Retina (tissue), 1 donor: ENCODE measurements around the gene F12.

Experiments
- DNase-seq: peaks from one replicate; pipeline ENCODE4 v3.0.0-alpha.2; 2016

The F12 gene

DNA sequence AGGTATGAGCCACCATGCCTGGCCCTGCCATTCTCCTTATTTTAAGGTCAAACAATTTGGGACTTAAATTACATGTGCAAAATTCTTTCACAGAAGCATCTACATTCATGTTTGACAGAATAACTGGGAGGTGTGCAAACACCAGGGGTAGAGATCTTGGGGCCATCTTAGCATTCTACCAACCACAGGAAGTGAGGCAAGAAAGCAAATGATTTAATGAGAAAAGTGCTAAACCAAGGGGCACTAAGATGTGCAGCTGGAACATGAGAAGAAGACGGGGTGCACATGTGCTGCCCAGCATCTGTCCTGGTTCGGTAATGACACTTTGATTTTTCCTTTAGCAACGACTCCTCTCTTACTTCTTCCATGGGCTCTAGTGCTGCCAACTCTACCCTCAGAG lies 1.2 kb upstream of the F12 start:
- no peak for DNase-seq

DNA sequence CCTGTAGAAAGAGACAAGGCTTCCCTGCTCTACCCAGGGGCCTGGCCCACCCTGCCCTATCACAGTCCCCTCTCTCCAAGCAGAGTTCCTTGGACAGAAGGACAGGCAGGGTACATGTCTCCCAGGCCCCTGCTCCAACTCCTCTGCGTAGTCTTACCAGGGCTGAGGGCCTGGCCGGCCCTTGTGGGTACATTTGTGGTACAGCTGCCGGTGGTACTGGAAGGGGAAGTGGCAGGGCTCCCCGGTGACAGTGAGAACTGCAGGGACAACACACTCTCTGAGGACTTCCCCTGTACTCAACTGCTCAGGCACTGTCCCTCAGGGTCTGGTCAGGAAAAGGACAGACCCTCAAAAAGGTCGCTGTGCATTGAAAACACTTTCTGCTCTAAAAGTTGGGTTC lies 3.6 kb downstream of the F12 start:
- no peak for DNase-seq

DNA sequence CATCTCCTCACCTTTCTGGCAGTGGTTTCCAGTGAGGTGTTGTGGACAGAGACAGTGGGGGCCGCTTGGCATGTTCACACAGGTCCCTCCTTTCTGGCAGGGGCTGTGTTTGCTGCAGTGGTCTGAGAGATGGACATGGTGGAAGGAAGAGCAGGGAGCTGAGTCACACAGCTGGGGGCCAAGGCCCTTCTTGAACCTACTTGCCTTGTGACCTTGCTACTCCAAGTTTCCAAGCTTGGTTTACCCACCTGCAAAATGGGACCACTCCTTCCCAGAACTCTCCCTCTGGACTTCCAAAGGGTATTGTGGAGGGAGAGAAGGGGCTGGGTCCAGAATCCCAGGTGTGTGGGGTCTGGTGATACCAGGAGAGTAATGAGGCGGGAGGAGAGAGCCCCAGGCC lies 4.1 kb downstream of the F12 start:
- DNase-seq = no peak

DNA sequence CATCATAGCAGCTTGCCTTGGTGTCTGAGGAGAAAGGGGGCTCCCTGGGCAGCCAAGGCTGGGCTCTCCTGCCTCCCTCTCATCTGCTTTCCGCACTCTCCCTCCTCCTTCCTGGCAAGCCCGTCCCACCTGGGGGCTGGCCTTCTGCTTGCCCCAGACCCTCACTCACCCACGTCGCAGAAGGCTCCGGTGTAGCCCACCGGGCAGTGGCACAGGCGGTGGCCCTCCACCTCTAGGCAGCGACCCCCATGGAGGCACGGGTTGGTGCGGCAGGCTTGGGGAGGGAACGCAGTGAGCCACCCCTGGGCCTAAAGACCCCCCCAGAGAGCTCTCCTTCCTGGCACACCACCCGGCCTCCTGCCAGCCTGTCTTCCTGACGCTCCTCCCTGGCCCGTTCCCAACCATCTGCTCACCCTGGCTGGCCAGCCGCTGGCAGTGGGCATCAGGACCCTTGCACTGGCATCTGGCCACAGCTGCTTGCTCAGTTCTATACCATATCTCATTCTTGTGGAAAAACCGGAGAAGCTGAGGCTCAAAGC lies 4.7 kb downstream of the F12 start:
- DNase-seq = no peak

DNA sequence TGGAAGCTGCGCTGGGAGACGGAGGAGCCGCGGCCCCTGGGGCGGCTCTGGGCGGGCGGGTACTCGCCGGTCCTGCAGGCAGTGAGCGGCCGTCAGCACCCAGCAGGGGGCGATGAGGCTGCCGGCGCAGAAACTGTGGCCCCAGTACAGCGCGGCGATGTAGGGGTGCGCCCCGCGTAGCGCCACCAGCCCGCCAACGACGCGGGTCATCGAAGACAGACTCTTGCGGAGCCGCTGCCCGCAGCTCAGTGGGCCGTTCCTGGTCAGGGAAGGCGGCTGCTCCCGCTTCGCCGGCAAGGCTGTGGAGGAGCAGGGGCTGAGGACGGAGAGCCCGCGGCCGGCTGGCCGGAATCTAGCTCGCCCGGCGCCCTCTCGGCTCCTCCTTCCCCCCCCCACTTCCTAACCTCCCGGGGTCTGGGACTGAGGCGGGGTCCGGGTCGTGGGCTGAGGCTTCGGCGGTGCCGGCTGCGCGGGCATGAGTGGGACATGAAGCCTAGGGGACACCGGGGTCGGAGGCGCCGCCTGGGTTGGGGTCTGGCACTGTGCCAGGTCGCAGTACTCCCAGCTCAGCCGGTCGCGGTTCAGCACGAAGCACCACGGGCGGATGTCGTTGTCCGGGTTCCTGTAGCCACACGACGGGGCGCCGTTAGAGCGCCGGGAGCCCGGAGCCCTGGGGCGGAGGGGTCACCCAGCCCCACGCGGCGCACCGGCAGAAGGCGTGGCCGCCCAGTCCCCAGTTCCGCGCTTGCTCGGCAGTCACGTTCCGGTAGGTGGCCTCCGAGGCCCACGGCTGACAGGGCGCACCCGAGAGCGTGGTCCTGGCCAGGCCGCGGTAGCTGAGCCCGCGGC lies 5.3 kb downstream of the F12 start:
- DNase-seq = peak; percentile 89

GRCh38 chr5:177403102-177403791 lies 6.1 kb downstream of the F12 start:
- DNase-seq = no peak

DNA sequence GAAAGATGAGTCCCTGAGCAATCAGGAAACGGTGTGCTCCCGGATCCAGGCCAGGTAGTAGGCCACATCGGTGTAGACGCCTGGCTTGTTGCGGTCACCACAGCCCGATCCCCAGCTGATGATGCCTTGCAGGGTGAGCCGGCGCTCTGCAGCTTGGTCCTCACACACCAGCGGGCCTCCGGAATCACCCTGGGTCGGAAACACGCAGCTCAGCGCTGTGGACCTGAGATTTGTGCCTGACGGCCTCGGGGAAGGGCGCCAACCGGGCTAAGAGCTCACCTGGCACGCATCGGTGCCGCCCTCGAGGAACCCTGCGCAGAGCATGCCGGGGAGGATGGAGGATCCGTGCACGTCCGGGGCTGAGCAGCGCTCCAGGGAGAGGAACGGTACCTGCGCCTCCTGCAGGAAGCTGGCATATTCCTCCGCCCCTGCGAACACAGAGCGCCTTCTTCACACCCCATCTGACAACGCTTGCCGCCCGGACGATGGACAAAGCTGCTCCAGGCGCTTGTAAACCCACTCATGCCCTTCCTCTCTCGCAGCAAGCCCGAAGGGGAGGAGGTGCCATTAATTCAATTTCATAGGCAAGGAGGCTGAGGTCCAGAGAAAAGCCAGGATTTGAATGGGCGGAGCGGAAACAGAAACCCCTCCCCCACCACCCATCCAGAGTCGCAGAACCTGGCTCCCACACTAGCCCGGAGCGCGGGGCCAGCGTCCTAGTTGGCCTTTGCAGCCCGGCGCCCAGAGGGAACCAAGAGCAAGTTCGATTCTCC lies 6.9 kb downstream of the F12 start:
- peak; percentile 82 for DNase-seq

DNA sequence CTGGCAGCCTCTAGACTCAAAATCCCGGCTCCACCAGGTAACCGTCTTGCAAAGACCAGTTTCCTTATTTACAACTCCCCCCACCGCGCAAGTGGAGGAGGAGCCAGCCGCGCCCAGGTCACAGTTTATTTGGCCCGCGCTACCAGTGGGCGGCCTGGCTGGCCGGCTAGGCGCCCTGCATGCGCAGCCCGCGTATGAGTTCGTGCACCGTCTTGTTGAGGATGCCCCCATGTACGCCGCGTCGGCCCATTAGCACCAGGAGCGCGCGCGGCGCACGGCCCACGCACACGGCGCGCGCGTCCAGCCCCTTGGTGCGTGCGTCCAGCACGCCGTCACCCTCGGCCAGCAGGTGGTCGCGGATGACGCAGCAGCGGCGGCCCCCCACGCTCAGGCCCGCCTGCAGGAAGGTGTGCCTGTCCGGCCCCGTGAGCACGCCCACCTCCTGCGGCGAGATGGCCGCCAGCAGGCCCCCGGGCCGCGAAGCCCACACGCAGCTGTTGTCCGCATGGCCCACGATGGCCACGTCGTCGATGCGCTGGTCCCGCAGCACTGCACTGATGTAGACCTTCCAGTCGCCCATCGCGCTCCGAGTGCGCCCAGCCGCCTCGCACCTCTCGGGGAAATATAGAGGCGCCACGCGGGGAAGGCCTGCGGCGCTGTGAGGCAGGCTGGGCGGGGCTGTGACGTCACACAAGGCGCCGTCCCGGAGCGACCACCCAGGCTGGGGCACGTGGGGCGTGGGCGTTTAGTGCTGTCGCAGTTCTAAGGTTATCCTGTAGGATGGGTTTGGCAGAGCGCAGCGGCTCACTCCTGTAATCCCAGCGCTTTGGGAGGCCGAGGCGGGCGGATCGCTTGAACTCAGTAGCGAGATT lies 9.1 kb downstream of the F12 start, which contains the start of gene PFN3:
Gene PFN3, minus strand, starts transcription at position 665 of the 872 bp plus-strand sequence. Its CDS starts 85 bp downstream, at position 580.
- DNase-seq = peak; percentile 77

DNA sequence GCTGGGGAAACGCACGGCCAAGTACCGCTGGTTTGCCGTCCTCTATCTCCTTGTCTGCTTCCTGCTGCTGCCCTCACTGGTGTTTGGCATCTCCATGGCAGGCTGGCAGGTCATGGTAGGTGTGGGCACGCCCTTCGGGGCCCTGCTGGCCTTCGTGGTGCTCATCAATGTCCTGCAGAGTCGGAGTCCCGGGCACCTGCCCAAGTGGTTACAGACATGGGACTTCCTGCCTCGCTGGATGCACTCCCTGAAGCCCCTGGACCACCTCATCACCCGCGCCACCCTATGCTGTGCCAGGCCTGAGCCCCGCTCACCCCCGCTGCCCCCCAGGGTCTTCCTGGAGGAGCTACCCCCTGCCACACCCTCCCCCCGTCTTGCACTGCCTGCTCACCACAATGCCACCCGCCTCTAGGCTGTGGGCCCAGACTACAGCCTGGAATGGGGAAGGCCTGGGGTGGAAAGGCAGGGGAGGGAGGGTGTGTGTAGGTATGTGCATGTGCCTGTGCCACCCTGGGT lies 11.4 kb downstream of the F12 start:
- DNase-seq = no peak

DNA sequence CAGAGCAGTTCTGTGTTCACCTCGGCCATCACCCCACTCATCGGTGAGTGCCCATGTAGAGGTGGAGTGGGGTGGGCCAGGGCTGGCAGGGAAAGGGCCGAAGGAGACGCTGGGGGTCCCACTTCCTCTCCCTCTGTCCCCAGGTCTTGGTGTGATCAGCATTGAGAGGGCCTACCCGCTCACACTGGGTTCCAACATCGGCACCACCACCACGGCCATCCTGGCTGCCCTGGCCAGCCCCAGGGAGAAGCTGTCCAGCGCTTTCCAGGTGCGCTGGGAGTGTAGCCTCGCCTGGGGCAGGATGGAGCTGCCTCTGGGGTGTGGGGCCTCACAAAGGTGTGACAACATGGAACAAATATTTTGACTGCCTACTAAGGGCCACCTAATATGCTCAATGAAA lies 12.6 kb downstream of the F12 start:
- DNase-seq = no peak

DNA sequence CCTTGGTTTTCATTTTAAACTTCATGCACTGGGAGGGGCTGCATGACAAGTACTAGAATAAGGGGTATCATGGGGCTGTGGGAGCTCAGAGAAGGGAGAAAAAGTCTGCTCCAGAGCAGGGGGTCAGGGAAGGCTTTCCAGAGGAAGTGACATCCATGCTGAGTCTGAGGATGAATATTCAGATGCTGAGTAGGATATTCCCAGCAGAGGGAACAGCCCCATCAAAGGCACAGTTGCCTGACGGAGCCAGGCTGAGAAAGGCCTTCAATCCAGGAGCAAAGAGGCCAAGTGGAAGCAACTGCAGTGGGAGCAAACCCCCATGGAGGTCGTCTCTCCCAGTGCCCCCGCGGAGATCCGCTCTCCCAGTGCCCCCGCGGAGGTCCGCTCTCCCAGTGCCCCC lies 13.3 kb downstream of the F12 start:
- no peak for DNase-seq

- no peak for DNase-seq
Measured at GRCh38 chr5:177393990-177394389, 15.4 kb downstream of the F12 start.

GRCh38 chr5:177393206-177393765 lies 16.1 kb downstream of the F12 start:
- no peak for DNase-seq

- no peak for DNase-seq
Measured at GRCh38 chr5:177392765-177393164, 16.6 kb downstream of the F12 start.

GRCh38 chr5:177390363-177391300 lies 18.7 kb downstream of the F12 start:
- DNase-seq = peak; percentile 93

DNA sequence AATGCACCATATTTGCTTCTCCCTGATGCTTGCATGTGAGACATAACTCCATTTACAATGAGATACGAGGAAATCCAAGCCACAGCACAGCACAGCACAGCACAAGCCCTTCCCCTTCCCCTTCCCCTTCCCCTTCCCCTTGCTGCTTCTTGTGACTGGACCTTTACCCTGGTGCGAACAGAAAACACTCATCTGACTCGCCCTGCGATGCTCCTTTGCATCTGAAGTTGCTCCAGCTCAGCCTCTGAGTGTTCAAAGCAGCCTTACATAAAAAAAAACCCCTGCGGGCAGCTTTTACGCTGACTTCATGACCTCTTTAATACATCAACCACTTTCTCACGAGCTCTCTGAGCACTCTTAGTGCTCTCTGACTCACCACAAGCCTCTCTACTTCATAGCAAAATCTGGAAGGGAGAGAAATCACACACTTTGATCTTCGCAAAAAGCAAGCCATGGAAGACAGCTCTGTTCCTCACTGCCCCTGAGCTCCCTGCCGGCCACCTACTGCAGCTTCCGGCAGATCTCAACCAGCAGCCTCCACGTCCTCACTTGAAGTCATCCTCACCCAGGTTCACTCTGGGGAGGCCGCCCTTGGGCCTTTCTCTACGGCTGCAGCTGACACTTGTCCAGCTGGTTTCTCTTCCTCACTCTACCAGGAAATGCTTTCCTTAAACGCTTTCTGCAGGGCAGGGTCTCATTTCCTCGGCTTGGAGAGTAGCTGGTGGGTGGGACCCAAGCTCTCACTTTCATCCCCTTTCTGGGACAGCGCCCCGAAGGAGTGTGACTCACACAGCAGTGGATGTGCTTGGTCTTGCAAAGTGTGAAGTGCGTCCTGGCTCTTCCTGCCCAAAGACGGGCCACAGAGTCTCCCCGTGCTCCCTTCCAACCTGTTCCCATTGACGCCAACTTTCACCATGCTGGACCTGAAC lies 19.9 kb downstream of the F12 start:
- no peak for DNase-seq

GRCh38 chr5:177388521-177389052 lies 20.8 kb downstream of the F12 start:
- DNase-seq = no peak

- no peak for DNase-seq
Measured at GRCh38 chr5:177387405-177387804, 22.0 kb downstream of the F12 start.

DNA sequence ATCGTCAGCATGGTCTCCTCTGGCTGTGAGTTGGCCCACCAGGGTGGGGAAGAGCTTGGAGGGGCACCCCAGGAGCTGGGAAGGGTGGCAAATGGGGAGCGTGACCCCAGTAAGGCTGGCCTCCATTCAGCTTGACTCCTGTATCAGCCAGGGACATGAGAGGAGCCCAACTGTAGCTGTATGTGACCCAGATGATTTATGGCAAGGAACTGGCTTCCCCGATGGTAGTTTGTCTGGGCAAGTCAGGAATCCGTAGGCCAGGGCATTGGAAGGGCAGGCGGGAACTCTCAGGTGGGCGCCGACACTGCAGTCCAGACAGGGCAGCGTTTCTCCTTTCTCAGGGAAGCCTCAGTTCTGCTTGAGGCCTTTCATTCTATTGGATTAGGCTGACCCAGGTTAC lies 22.8 kb downstream of the F12 start:
- DNase-seq = no peak
